SK-N-SH (cell line): ENCODE results near the gene LGALS12. TPM values are rescaled to one million over a fixed set of nuclear protein-coding genes. Genes with fewer than 3 reads are reported as not detected.

Experiments
- CTCF ChIA-PET: fragments of 300-600, 350-600 bp; formaldehyde crosslinking; extraction: SDS; loops from one replicate; lab custom pipeline; 2021; lab: Yijun Ruan, JAX
- POLR2A ChIA-PET: fragments of 350-600 bp; sonication (Branson Sonifier 250); formaldehyde crosslinking; extraction: SDS; loops from one replicate; lab custom pipeline; 2020; ENCODE audit warnings: antibody characterized with exemption, inconsistent platforms; lab: Yijun Ruan, JAX
- DNase-seq: peaks from one replicate; pipeline ENCODE4 v3.0.0; 2012
- H2AFZ ChIP-seq: fragments of 200-600 bp; sonication (generic); 2 replicates; pipeline ENCODE4 v1.8.1; 2016; ENCODE audit warnings: antibody characterized with exemption, mild to moderate bottlenecking, low read depth
- H3F3A ChIP-seq: fragments of 200-600 bp; sonication (generic); replicated peaks from 2 replicates; pipeline ENCODE3; 2016; ENCODE audit warnings: antibody characterized with exemption, mild to moderate bottlenecking; ENCODE audit not compliant: insufficient read depth
- H3K27ac ChIP-seq, 2 experiments: fragments of 200-500 bp in 1 of 2; fragments of 200-600 bp in 1 of 2; sonication (Bioruptor generic) in 1 of 2; sonication (generic), shearing (Covaris generic) in 1 of 2; 2 replicates each; pipeline versions ENCODE4 v1.5.1 to v1.6.1; 2014 to 2016; ENCODE audit warnings: low read depth in 2 of 2, inconsistent platforms in 1 of 2, low read length in 1 of 2, mild to moderate bottlenecking in 1 of 2, mixed read lengths in 1 of 2
- H3K27me3 ChIP-seq: fragments of 200-600 bp; sonication (generic), shearing (Covaris generic); 2 replicates; pipeline ENCODE4 v1.6.1; 2016; ENCODE audit warnings: mixed run types; ENCODE audit not compliant: insufficient read depth
- H3K36me3 ChIP-seq, 2 experiments: fragments of 200-500 bp in 1 of 2; fragments of 200-600 bp in 1 of 2; sonication (Bioruptor generic) in 1 of 2; sonication (generic) in 1 of 2; replicated peaks in 1 of 2; 2 replicates each; pipeline versions ENCODE3 to v1.5.1; 2014 to 2016; ENCODE audit warnings: low read length in 1 of 2, mild to moderate bottlenecking in 1 of 2; ENCODE audit not compliant: insufficient read depth in 2 of 2, control insufficient read depth in 1 of 2
- H3K4me1 ChIP-seq, 2 experiments: fragments of 200-500 bp in 1 of 2; fragments of 200-600 bp in 1 of 2; sonication (Bioruptor generic) in 1 of 2; sonication (generic), shearing (Covaris generic) in 1 of 2; 2 replicates each; pipeline versions ENCODE4 v1.5.1 to v1.6.1; 2014 to 2016; ENCODE audit warnings: low read depth in 1 of 2, low read length in 1 of 2, mixed run types in 1 of 2; ENCODE audit not compliant: insufficient read depth in 2 of 2, control insufficient read depth in 1 of 2
- H3K4me2 ChIP-seq: fragments of 200-600 bp; sonication (generic), shearing (Covaris generic); 2 replicates; pipeline ENCODE4 v1.6.1; 2017; ENCODE audit warnings: mixed run types
- H3K4me3 ChIP-seq, 2 experiments: fragments of 200-500 bp in 1 of 2; fragments of 200-600 bp in 1 of 2; sonication (Bioruptor generic) in 1 of 2; sonication (generic), shearing (Covaris generic) in 1 of 2; 2 replicates each; pipeline versions ENCODE4 v1.5.1 to v1.8.1; 2014 to 2016; ENCODE audit warnings: low read depth in 2 of 2, inconsistent platforms in 1 of 2, low read length in 1 of 2, mild to moderate bottlenecking in 1 of 2, mixed read lengths in 1 of 2, moderate library complexity in 1 of 2
- H3K79me2 ChIP-seq: fragments of 200-600 bp; sonication (generic); 2 replicates; pipeline ENCODE4 v1.8.1; 2017; ENCODE audit warnings: mild to moderate bottlenecking; ENCODE audit not compliant: insufficient read depth
- H3K9ac ChIP-seq: fragments of 200-600 bp; sonication (generic); 2 replicates; pipeline ENCODE4 v1.6.1; 2017; ENCODE audit warnings: mixed run types
- H3K9me2 ChIP-seq: fragments of 200-600 bp; sonication (generic); 2 replicates; pipeline ENCODE4 v1.6.1; 2017; ENCODE audit warnings: mixed run types
- H3K9me3 ChIP-seq: fragments of 200-600 bp; sonication (generic); 2 replicates; pipeline ENCODE4 v1.6.1; 2017; ENCODE audit warnings: mixed run types, mild to moderate bottlenecking, moderate library complexity
- H4K20me1 ChIP-seq: fragments of 200-600 bp; sonication (generic); 2 replicates; pipeline ENCODE4 v1.6.1; 2017; ENCODE audit warnings: mild to moderate bottlenecking, mixed run types; ENCODE audit not compliant: insufficient read depth
- CHD2 ChIP-seq: fragments of 150-350 bp; IDR thresholded peaks from 2 replicates; pipeline ENCODE4 v1.6.1; 2018; ENCODE audit warnings: low read length; ENCODE audit not compliant: partially characterized antibody
- ELF1 ChIP-seq: IDR thresholded peaks from 2 replicates; pipeline ENCODE4 v1.4.0; 2012
- EP300 ChIP-seq, 2 experiments: IDR thresholded peaks; 2 replicates each; pipeline versions ENCODE4 v1.4.0 to v1.6.1; 2012; ENCODE audit warnings: borderline replicate concordance in 1 of 2, low read depth in 1 of 2, low read length in 1 of 2
- FOXJ3 ChIP-seq: sonication (generic); formaldehyde crosslinking; IDR thresholded peaks from 2 replicates; pipeline ENCODE4 v1.5.1; 2020; ENCODE audit warnings: mild to moderate bottlenecking, missing genetic modification reagents
- GATA2 ChIP-seq: sonication (generic); formaldehyde crosslinking; IDR thresholded peaks from 2 replicates; pipeline ENCODE4 v1.5.0; 2020; ENCODE audit warnings: mild to moderate bottlenecking, missing genetic modification reagents
- JUND ChIP-seq: IDR thresholded peaks from 2 replicates; pipeline ENCODE4 v1.4.0; 2012
- MAX ChIP-seq: IDR thresholded peaks from 2 replicates; pipeline ENCODE4 v1.4.0; 2012; ENCODE audit warnings: low read depth
- MEF2A ChIP-seq: IDR thresholded peaks from 2 replicates; pipeline ENCODE4 v1.4.0; 2012; ENCODE audit warnings: low read depth, borderline replicate concordance
- MXI1 ChIP-seq: IDR thresholded peaks from 2 replicates; pipeline ENCODE4 v1.6.1; 2012; ENCODE audit warnings: mild to moderate bottlenecking, low read depth, low read length, improper control_type of control experiment
- NFIC ChIP-seq: IDR thresholded peaks from 2 replicates; pipeline ENCODE4 v1.4.0; 2012; ENCODE audit warnings: borderline replicate concordance
- NRF1 ChIP-seq: IDR thresholded peaks from 2 replicates; pipeline ENCODE4 v1.6.1; 2012; ENCODE audit warnings: low read depth, mild to moderate bottlenecking, low read length
- PBX3 ChIP-seq: IDR thresholded peaks from 2 replicates; pipeline ENCODE4; 2012
- RAD21 ChIP-seq: IDR thresholded peaks from 2 replicates; pipeline ENCODE4 v1.6.1; 2012; ENCODE audit warnings: mild to moderate bottlenecking, low read length
- RCOR1 ChIP-seq: fragments of 150-350 bp; IDR thresholded peaks from 2 replicates; pipeline ENCODE4 v1.6.1; 2017; ENCODE audit warnings: antibody characterized with exemption, low read length
- RFX5 ChIP-seq: IDR thresholded peaks from 2 replicates; pipeline ENCODE4 v1.6.1; 2012; ENCODE audit warnings: mild to moderate bottlenecking, improper control_type of control experiment, low read length
- TCF12 ChIP-seq: IDR thresholded peaks from 2 replicates; pipeline ENCODE4 v1.4.0; 2012
- TEAD4 ChIP-seq: IDR thresholded peaks from 2 replicates; pipeline ENCODE4 v1.4.0; 2012; ENCODE audit warnings: mild to moderate bottlenecking, borderline replicate concordance; ENCODE audit not compliant: insufficient read depth
- YY1 ChIP-seq: IDR thresholded peaks from 2 replicates; pipeline ENCODE4 v1.4.0; 2012; ENCODE audit warnings: low read depth, mild to moderate bottlenecking
- WGBS: methylation state at CpG from one replicate; pipeline ENCODE4 v1.1.6; 2017; ENCODE audit warnings: low lambda C conversion rate; 5-methylcytosine and 5-hydroxymethylcytosine counted together
- polyA plus RNA-seq, 3 experiments: library from polyadenylated mRNA; depleted of rRNA; stranded (reverse); fragments of >200 nt; gene quantifications; 2 replicates each; pipeline ENCODE4 v1.2.3, GENCODE V29; 2012

Gene LGALS12
- polyA plus RNA-seq, 1 of the 3 experiments (the other 2 are of a cell fraction), result not detected

- Histone ChIP-seq H3K79me2 (no peaks in the 10 kb centered on the region), H3K9me2 (no peaks in the 10 kb centered on the region), H3K4me3 (no peak overlapping the region), H3K27me3 (0 out of 2 replicates have a peak, but pooled peaks cover 7% of the 10 kb centered on the region), H3K4me1 (no peaks in the 10 kb centered on the region), H3K36me3 (no peaks in the 10 kb centered on the region), H2AFZ (no peak overlapping the region), H3K9me3 (peaks cover 6% of the 10 kb centered on the region; the same call in 1 of the 2 replicates)
- 4% methylated on average over 4 of the region's 4 CpGs for WGBS
- no peak for DNase-seq
- ChIA-PET POLR2A (no interaction called here), CTCF (no interaction called here)
- TF ChIP-seq NFIC, result no peak
- TF ChIP-seq, all 33 proteins: peak for 0
- no peak overlapping the region for H3K9ac ChIP-seq
- no peak overlapping the region for H3K27ac ChIP-seq
- H3K4me2 ChIP-seq, result no peak overlapping the region
- no peaks in the 10 kb centered on the region for H3F3A ChIP-seq
- no peaks in the 10 kb centered on the region for H4K20me1 ChIP-seq
Observed at GRCh38 chr11:63499874-63500273, 6.0 kb upstream of the LGALS12 start.

- Histone ChIP-seq H3K4me3 (no peak overlapping the region), H3K36me3 (no peaks in the 10 kb centered on the region), H3F3A (no peaks in the 10 kb centered on the region), H3K4me2 (no peak overlapping the region), H2AFZ (no peak overlapping the region), H3K9me3 (peaks cover 6% of the 10 kb centered on the region; the same call in 1 of the 2 replicates), H3K4me1 (no peaks in the 10 kb centered on the region), H3K79me2 (no peaks in the 10 kb centered on the region), H3K9me2 (no peaks in the 10 kb centered on the region), H4K20me1 (no peaks in the 10 kb centered on the region), H3K27me3 (no peaks in the 10 kb centered on the region), H3K27ac (no peak overlapping the region), H3K9ac (no peak overlapping the region)
- POLR2A ChIA-PET, result no interaction called here
- 10% methylated on average over 1 of the region's 1 CpG for WGBS
- TF ChIP-seq MAX (no peak), EP300 (IDR thresholded peaks at IDR 0.05; ENCODE audit: borderline replicate concordance in 1 of 2, low read depth in 1 of 2, low read length in 1 of 2) (no peak), RFX5 (no peak), CHD2 (no peak), NRF1 (no peak), ELF1 (no peak), PBX3 (no peak), GATA2 (CRISPR knock-in tag) (no peak), YY1 (no peak), RAD21 (no peak), JUND (no peak), FOXJ3 (no peak), TCF12 (no peak), RCOR1 (no peak), NFIC (no peak), MXI1 (no peak), MEF2A (no peak), TEAD4 (no peak)
- CTCF ChIA-PET, result no interaction called here
- DNase-seq, result no peak
Observed at GRCh38 chr11:63501236-63501635, 4.6 kb upstream of the LGALS12 start.
